DMS53 treated with DMSO at 0.1 percent for 48 hours (cell line): ENCODE results near the gene DCHS2.
A peak's percentile ranks its signal among the peaks of the same experiment; 100 is the strongest.

ENCODE experiments used
- DNase-seq: peaks from one replicate; lab custom pipeline; 2025; ENCODE audit not compliant: unreplicated experiment; lab: John Stamatoyannopoulos, UW

Gene DCHS2

GRCh38 chr4:154489558-154490233, 1.9 kb downstream of the DCHS2 start:
- no peak for DNase-seq

DNA sequence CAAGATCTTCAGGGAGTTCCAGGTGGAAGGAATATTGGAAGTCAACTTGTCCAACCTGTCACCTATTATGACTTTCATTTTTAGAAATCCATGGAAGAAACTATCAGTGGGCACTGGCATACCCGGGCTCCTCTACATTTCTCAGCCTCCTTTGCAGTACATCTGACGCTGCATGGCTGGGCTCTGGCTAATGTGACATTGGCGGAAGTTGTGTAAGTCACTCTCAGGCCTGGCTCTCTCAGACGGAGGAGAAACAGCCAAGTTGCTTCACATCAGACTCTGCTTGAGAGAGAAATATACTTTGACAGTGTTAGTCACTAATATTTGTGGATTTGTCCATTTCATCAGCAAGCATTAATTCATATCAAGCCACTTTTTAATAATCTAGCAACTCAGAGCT, 4.5 kb downstream of the DCHS2 start:
- DNase-seq: no peak

GRCh38 chr4:154485127-154485773, 6.3 kb downstream of the DCHS2 start:
- DNase-seq: no peak

DNA sequence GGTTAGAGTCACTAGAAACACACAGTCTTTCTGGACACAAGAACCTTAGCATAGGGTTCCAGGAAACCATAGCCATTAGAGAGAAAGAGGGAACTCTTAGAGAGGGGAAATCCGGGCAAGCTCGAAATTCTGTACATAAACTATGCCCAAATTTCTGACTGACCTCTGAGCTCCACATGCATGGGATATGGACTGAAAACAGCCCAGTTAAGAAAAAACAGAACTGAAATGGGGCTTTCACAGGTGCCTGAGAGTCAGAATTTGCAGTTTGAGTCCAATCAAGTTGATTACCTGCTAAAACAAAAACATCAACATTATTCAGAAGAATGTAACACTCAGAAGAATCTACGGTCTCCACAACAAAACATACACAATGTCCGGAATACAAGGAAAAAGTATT, 13.1 kb downstream of the DCHS2 start:
- DNase-seq: no peak

DNA sequence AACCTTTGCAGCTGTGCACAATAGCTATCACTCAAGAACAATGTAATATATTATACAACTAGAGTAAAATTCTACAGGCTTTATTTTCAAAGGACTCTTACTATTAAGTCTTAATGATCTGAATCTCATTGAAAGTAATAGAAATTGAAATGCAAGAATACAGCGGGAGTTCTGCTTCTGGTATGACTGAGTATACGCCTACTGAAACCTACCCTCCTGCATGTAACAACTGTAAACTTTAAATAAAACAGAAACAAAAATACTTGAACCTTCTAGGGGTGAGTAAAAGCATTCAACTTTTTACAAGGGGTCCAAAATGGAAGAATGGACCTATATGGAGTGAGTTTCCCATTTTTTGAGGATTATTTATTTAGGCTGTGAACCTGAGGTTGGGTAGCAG, 13.5 kb downstream of the DCHS2 start:
- no peak for DNase-seq

DNA sequence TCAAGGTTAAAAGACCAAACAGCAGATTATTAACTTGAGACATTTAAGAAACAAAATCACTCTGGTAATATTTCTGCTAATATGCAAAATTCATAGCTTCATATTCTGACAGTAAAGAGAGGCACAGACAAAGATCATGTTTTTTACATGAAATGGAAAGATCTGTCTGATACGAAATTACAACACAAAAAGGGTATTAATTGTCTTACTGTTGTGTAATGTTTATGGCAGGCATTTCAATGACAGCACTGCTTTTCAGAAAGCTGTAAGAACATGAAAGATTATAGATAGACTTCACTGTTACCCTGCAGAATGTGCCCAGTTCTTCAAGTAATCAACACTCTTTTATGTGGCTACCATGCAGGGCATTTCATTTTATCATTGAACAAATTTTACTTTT, 15.4 kb downstream of the DCHS2 start:
- DNase-seq: no peak

- DNase-seq: no peak
These were observed 15.8 kb downstream of the DCHS2 start for GRCh38 chr4:154475820-154476219.

GRCh38 chr4:154473497-154473896, 18.1 kb downstream of the DCHS2 start:
- no peak for DNase-seq

DNA sequence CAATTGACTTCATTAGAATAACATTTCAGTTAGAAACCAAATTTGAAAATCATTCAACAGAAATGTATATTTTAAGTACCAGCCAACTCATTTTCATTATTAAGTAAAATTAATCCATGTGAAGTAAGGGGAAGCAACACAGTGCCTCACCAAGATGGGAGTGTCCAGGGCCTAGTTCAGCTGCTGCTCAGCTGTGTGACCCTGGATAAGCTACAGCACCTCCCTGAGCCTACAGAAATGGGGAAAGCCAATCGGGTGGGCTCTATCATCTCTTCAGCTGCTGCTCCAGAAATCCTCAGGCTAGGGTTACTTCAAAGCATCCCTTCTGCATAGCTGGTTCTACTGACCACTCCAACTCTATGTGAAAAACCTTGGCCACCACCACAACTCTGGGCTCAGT, 18.7 kb downstream of the DCHS2 start:
- DNase-seq: no peak

DNA sequence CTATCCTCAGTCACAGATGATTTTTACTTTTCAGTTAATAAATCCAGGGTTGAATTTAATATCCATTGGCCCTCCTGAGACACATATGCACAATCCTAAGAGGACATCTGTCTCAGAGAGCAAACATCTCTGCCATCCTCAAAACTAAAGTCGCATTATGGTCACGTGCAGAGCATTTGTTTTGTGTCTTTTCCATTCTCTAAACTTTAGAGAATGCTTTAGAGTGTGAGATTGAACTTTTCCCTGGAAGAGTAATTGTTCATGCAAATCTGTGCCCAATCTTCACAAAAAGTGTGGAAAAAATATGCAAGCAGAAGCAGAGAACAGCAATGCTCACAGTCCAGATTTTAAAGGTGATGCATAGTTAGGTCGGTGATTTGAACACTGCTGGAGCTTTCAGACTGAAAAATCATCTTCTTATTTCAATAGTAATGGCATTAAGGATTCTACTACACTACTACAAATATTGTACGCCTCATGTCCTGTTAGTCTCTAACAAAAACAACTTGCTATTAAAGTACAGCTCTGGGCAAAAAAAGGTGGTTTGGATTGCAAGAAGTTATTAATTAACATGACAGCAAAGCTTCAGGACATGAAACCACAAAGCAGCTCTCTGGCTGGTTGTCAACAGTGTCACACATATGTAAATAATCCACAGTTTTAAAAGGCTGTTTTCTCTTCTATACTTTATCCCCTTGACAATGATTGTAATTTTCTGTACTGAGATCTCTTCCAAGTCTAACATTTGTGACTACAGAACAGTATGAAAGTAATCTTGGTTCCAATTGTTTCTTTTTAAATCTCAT, 19.9 kb downstream of the DCHS2 start:
- DNase-seq: peak; percentile 29

- DNase-seq: no peak
These were observed 20.6 kb downstream of the DCHS2 start for GRCh38 chr4:154471032-154471431.

GRCh38 chr4:154467886-154468285, 23.7 kb downstream of the DCHS2 start:
- DNase-seq: no peak

- DNase-seq: no peak
These were observed 25.3 kb downstream of the DCHS2 start for GRCh38 chr4:154466336-154466735.

DNA sequence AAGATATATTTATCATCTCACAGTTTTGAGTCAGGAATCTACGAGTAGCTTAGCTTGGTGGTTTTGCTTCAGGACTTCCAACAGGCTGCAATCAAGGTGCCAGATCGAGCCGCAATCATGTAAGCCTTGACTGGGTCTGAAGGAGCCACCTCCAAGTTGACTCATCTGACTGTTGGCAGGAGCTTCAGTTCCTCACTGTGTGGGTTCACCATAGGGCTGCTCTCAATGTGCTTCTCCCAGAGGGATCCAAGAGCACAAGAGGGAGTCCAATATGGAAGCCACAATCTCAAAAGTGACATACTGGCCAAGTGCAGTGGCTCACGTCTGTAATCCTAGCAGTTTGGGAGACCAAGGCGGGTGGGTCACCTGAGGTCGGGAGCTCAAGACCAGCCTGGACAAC, 26.5 kb downstream of the DCHS2 start:
- no peak for DNase-seq

DNA sequence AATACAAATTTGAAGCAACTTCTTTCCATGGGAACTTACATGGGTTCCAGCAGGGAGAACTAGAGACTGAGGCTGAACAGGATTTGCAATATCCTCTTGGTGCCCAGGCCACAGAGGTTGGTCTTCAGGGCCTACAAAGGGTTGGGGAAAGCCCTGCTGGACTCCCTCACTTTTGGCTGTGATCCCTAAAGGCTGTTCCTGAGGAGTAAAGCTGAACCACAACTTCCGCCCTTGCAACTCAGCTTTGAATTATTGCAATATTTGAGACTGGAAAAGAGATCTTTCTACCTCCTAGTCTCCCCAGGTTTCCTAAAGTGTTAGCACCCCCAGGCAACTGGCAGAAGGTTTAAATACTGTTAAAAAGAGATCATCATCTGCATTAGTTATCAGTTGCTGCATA, 26.9 kb downstream of the DCHS2 start:
- DNase-seq: no peak

- DNase-seq: no peak
These were observed 29.4 kb downstream of the DCHS2 start for GRCh38 chr4:154462081-154462810.

DNA sequence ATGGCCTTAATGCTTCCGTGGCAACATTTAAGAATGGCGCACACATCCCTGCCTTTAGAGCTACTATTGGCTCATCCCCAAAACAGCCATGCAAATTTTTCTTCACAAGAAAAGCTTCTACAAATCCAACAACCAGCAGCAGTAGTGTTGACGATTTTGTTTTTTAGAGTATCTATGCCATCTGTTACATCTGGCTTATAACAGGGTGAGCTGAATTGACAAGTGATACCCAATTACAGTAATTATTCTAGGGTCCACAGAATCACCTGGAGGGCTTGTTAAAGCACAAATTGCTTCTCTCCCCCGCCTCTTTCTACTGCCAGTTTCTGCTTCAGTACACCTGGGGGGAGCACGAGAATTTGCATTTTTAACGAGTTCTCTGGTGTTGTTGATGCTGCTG, 34.1 kb downstream of the DCHS2 start:
- no peak for DNase-seq

GRCh38 chr4:154456889-154457288, 34.7 kb downstream of the DCHS2 start:
- no peak for DNase-seq

- no peak for DNase-seq
These were observed 35.4 kb downstream of the DCHS2 start for GRCh38 chr4:154456240-154456639.

DNA sequence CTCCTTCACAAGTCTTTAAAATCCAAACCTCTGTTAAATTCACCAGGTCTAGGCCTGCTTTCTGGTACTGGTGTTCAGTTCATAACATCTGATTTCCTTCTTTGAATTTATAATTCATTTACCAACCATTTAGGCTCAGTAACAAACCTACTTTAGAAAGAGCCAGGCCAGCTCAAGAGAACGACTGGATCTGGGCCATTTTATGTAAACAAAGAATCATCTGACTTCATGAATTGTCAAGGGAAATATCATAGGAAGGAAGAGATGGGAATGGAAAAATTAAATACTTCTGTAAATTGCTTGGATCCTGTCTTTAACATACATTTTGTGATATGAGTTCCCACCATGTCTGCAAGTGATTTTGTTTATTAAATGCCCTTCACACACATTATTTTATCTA, 36.5 kb downstream of the DCHS2 start:
- no peak for DNase-seq

DNA sequence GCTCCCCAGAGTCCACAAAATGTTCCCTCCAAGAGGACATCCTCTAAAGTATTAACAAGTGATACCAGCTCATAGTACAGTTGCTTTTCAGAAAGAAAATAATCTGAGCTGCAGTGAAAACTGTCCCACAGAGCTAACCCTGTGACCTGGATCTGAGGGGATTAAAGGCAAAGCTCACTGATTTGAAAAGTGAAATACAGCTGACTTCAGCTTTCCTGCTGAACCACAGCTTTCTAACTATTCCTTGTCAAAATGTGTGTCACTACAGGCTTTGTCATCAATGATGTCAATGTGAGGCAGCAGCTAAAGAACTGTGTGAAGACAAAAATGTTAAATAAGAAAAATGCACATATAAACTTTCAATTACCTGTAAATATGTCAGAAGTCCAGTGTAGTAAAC, 36.9 kb downstream of the DCHS2 start:
- DNase-seq: no peak
